GM10266 (cell line): Measurements from ENCODE around the gene UBE2F.
"Not testable (repeated sequence)": the region's sequence is repeated elsewhere in the genome, so short reads cannot be mapped to it uniquely, and the experiment has no call there.

Experiments used
- DNase-seq: peaks from one replicate; pipeline ENCODE4 v3.0.0; 2012; ENCODE audit errors: extremely low spot score
- CTCF ChIP-seq: IDR thresholded peaks from 2 replicates; pipeline ENCODE4 v1.5.1; 2012; ENCODE audit warnings: mild to moderate bottlenecking, low read depth; ENCODE audit not compliant: control insufficient read depth, insufficient read depth; ENCODE audit errors: missing control alignments

The UBE2F gene

GRCh38 chr2:238029853-238030252 is 63.0 kb downstream of the UBE2F start:
- no peak for TF ChIP-seq CTCF
- DNase-seq = no peak

GRCh38 chr2:238030422-238031155 is 63.8 kb downstream of the UBE2F start:
- no peak for TF ChIP-seq CTCF
- no peak for DNase-seq

GRCh38 chr2:238031751-238032150 is 64.9 kb downstream of the UBE2F start:
- TF ChIP-seq CTCF = no peak
- no peak for DNase-seq

- DNase-seq = peak; percentile 32
- TF ChIP-seq CTCF = no peak
Measured at GRCh38 chr2:238032755-238033337, 66.0 kb downstream of the UBE2F start.

GRCh38 chr2:238033991-238034390 is 67.2 kb downstream of the UBE2F start:
- DNase-seq = not testable (repeated sequence)

GRCh38 chr2:238038203-238038602 is 71.4 kb downstream of the UBE2F start:
- DNase-seq = no peak
- no peak for TF ChIP-seq CTCF

- no peak for TF ChIP-seq CTCF
- no peak for DNase-seq
Measured at GRCh38 chr2:238039151-238039550, 72.3 kb downstream of the UBE2F start.
